Heart right ventricle (tissue), 16 donors: ENCODE measurements around the gene SLAMF7. TPM values are rescaled to one million over a fixed set of nuclear protein-coding genes. Genes with fewer than 3 reads are reported as not detected.

Experiments used
- ATAC-seq, 8 donors: fragments of 200-7000 bp; cut with Tn5 transposase; one replicate each; pipeline ENCODE4 v1.9.1; 2020; ENCODE audit warnings: mild to moderate bottlenecking in 8 of 8, moderate library complexity in 8 of 8, moderate number of reproducible peaks in 1 of 8
- DNase-seq, 2 donors: peaks; one replicate each; pipeline ENCODE4 v3.0.0-alpha.2; 2020
- H3K27ac ChIP-seq, 10 donors: fragments of 200-600 bp; sonication (generic) in 2 of 10; one replicate each; pipeline versions ENCODE4 v1.5.0 to v1.8.0; 2020 to 2022; ENCODE audit warnings: mild to moderate bottlenecking in 3 of 10
- H3K27me3 ChIP-seq, 7 donors: fragments of 200-600 bp; one replicate each; pipeline ENCODE4 v1.8.0; 2021 to 2022; ENCODE audit warnings: mild to moderate bottlenecking in 2 of 7
- H3K36me3 ChIP-seq, 9 donors: fragments of 200-600 bp; sonication (generic) in 1 of 9; one replicate each; pipeline versions ENCODE4 v1.5.0 to v1.8.0; 2020 to 2022; ENCODE audit warnings: mild to moderate bottlenecking in 2 of 9
- H3K4me1 ChIP-seq, 9 donors: fragments of 200-600 bp; sonication (generic) in 1 of 9; one replicate each; pipeline versions ENCODE4 v1.5.0 to v1.8.0; 2020 to 2022; ENCODE audit warnings: mild to moderate bottlenecking in 4 of 9
- H3K4me3 ChIP-seq, 10 donors: fragments of 200-600 bp; sonication (generic) in 2 of 10; one replicate each; pipeline versions ENCODE4 v1.5.0 to v1.8.0; 2020 to 2022; ENCODE audit warnings: mild to moderate bottlenecking in 7 of 10, moderate library complexity in 2 of 10
- H3K9me3 ChIP-seq, 11 donors: fragments of 200-600 bp in 10 of 11; sonication (generic) in 2 of 11; one replicate each; pipeline versions ENCODE4 v1.5.0 to v1.8.0; 2013 to 2022; ENCODE audit warnings: mild to moderate bottlenecking in 2 of 11, control low read depth in 1 of 11, moderate library complexity in 1 of 11
- WGBS, 2 donors: extraction: QIAGEN DNeasy Blood & Tissue Kit; methylation state at CpG; one replicate each; pipeline ENCODE4 v1.1.7; 2013; ENCODE audit warnings: inconsistent platforms in 1 of 2; 5-methylcytosine and 5-hydroxymethylcytosine counted together
- intact Hi-C, 10 donors: fragments of 100-400 bp; cut with DNase I; formaldehyde crosslinking; loops; one replicate each; pipeline versions ENCODE4 v1.11.1 to v1.14.2; 2022
- polyA plus RNA-seq, 2 donors: library from polyadenylated mRNA; stranded (reverse); fragments of 200-250 nt; gene quantifications; one replicate each; pipeline ENCODE4 v1.2.3, GENCODE V29; 2013
- total RNA-seq, 10 donors: library from RNA; stranded (reverse); fragmentation: NEBNext Ultra II Directional in 3 of 10; extraction: Animal tissue kit (Norgen Biotek cat#: 25700) in 3 of 10; gene quantifications; one replicate each; pipeline versions ENCODE4 v1.2.1 to v1.2.4, GENCODE V29; 2021 to 2023
- TF ChIP-seq, protein P1 (sequence below), 9 donors: fragments of 200-600 bp; sonication (generic) in 2 of 9; IDR thresholded peaks; one replicate each; pipeline versions ENCODE4 v1.5.0 to v1.8.0; 2021 to 2022; ENCODE audit warnings: antibody characterized with exemption in 9 of 9, mild to moderate bottlenecking in 5 of 9, moderate library complexity in 1 of 9
- donor health status: Arrhythmogenic right ventricular cardiomyopathy.
- donor health status: ischemic (EF 13 %, LVEDD 7.1; RV severe dilation, severe dysfunction).
- donor health status: healthy with polysubstance abuse.
- donor health status: DM: no; HTN: yes; CAD: no.
- donor health status: DM: no; HTN: no; CAD: no.
- donor health status: ischemic (EF 25% LVEDD 6.9; RV normal size, moderate dysfunction).
- donor health status: ischemic (EF 25% LVEDD 5.7; RV mildly dilated, moderate dysfunction).
- donor health status: healthy.
- donor health status: DM: yes; HTN: yes; CAD: no.
- donor health status: Ischemic cardiomyopathy.
- donor health status: ischemic (EF 35%, LVEDD 5.7; RV mildly dilated, moderate dysfunction).
- donor health status: nonischemic (EF 11% LVEDD 7.7; RV severe dilation, severe dysfunction).
- donor health status: DM: yes; HTN: yes; CAD: no.
- donor health status: PGD.
- donor health status: ischemic (EF 29% LVEDD 5.4; RV normal size, mild dysfunction).
- donor health status: nonischemic (EF 23%, LVEDD 6.1; RV moderate dilation, normal function).

The SLAMF7 gene
- total and polyA plus RNA-seq, 12 donors = 0.11 to 19.4 (median 0.28) TPM

DNA sequence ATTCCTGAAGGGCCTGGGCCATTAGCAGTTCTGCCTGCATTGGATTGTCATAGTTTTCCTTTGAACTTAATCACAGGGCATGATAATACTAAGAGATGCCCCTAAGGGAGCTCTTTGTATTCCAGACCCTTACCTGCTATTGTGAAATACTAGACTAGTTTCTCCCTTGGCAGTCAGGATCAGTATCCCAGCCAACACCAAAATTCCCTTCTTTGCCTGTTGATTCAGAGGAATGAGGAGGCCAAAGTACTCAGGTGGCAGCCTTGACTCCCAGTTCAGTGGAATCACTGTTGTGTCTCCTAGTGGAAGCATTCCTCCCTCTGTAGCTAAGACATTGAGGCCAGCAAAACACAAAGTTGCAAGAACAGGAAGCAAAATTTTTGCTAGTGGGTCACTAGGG, 20.7 kb downstream of the SLAMF7 start:
- DNase-seq = no peak
- Histone ChIP-seq H3K27me3 (no peaks in the 10 kb centered on the region), H3K4me1 (no peaks in the 10 kb centered on the region), H3K36me3 (no peaks in the 10 kb centered on the region), H3K27ac (no peak overlapping the region), H3K4me3 (no peak overlapping the region), H3K9me3 (no peaks in the 10 kb centered on the region)
- intact Hi-C loops = no loop called here
- no peak for ATAC-seq
- TF ChIP-seq, protein P1, sequence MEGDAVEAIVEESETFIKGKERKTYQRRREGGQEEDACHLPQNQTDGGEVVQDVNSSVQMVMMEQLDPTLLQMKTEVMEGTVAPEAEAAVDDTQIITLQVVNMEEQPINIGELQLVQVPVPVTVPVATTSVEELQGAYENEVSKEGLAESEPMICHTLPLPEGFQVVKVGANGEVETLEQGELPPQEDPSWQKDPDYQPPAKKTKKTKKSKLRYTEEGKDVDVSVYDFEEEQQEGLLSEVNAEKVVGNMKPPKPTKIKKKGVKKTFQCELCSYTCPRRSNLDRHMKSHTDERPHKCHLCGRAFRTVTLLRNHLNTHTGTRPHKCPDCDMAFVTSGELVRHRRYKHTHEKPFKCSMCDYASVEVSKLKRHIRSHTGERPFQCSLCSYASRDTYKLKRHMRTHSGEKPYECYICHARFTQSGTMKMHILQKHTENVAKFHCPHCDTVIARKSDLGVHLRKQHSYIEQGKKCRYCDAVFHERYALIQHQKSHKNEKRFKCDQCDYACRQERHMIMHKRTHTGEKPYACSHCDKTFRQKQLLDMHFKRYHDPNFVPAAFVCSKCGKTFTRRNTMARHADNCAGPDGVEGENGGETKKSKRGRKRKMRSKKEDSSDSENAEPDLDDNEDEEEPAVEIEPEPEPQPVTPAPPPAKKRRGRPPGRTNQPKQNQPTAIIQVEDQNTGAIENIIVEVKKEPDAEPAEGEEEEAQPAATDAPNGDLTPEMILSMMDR (IDR thresholded peaks at IDR 0.05) = no peak

DNA sequence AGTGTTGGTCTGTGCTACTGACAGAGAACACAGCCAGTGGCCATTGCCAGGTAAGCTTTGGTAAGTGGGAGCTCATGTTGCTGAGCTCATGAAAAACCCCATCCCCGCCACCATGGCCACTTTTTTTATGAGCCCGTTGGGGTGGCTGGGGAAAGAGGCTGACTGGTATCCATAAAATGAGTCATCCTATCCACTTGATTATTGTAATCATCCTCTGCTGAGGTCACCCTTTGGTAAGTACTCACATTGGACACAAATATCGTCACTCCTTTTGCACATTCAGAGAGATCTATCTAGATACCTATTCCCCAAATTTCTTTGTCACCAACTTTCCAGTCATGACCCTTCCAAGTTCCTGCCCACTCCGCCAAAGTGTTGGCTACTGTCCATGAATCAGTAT, 22.0 kb downstream of the SLAMF7 start:
- no peak overlapping the region for H3K27ac ChIP-seq
- DNase-seq = no peak
- no peaks in the 10 kb centered on the region for H3K27me3 ChIP-seq
- TF ChIP-seq, protein P1 (IDR thresholded peaks at IDR 0.05) = no peak
- no peak for ATAC-seq
- H3K4me1 ChIP-seq = no peaks in the 10 kb centered on the region
- H3K4me3 ChIP-seq = no peak overlapping the region
- WGBS, 2 donors = 90 to 93% methylated on average over 4 of the region's 4 CpGs
- intact Hi-C loops = no loop called here
- H3K9me3 ChIP-seq = no peaks in the 10 kb centered on the region
- no peaks in the 10 kb centered on the region for H3K36me3 ChIP-seq

DNA sequence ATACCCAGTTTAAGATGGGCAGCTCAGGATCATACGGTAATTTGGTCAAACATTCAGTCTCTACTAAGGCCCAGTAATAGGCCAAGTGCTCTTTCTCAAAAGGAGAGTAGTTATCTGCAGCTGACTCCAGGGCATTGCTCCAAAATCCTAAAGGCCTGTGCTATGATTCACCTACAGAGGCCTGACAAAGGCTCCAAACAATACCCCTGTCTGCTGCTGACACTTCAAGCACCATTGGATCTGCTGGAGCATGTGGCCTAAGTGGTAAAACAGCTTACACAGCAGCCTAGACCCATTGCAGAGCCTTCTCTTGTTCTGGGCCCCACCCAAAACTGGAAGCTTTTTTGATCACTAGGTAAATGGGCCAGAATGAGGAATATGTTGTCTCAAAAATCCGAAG, 22.8 kb downstream of the SLAMF7 start:
- whole genome bisulfite sequencing, 2 donors = 86 to 90% methylated on average over 2 of the region's 2 CpGs
- DNase-seq (no peak), ATAC-seq (no peak)
- TF ChIP-seq, protein P1 (IDR thresholded peaks at IDR 0.05) = no peak
- Histone ChIP-seq H3K36me3 (no peaks in the 10 kb centered on the region), H3K27me3 (no peaks in the 10 kb centered on the region), H3K9me3 (no peaks in the 10 kb centered on the region), H3K4me3 (no peak overlapping the region), H3K4me1 (peaks cover 0 to 4% (median 0%) of the 10 kb centered on the region in 9 donors), H3K27ac (no peak overlapping the region)
- intact Hi-C loops = no loop called here

DNA sequence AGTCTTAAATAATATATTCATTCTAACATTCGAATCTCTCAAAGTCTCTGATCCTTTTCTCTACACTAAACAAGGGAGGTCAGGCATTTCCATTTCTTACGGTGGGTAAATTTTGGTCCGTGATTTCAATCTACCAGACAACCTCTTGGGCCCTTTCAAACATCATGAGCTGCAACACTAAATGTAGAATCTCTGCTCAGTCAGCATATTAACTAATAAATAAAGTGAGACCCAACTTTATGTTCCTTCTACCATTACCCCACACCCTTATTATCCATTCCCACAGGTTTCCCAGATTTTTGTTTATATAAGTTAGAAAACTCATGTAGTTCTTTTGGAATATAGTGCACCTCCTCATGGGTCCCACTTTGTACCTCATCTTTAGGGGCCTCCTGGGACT, 24.9 kb downstream of the SLAMF7 start:
- Histone ChIP-seq H3K4me3 (no peak overlapping the region), H3K27me3 (no peaks in the 10 kb centered on the region), H3K9me3 (no peaks in the 10 kb centered on the region), H3K4me1 (peaks cover 0 to 22% (median 0%) of the 10 kb centered on the region in 9 donors), H3K27ac (no peak overlapping the region), H3K36me3 (no peaks in the 10 kb centered on the region)
- ATAC-seq (no peak), DNase-seq (no peak)
- WGBS, 2 donors = 83 to 88% methylated on average over 3 of the region's 3 CpGs
- TF ChIP-seq, protein P1 (IDR thresholded peaks at IDR 0.05) = no peak
- intact Hi-C loops = no loop called here
